Activated CD4-positive, alpha-beta T cell treated with anti-CD3 and anti-CD28 coated beads, Interleukin-2, amount 50 U/mL, for 16 hours (primary cell): ENCODE measurements around the gene TKFC.

Source experiments
- DNase-seq: peaks from one replicate; pipeline ENCODE4 v3.0.0-alpha.2; 2020

Gene TKFC, protein sequence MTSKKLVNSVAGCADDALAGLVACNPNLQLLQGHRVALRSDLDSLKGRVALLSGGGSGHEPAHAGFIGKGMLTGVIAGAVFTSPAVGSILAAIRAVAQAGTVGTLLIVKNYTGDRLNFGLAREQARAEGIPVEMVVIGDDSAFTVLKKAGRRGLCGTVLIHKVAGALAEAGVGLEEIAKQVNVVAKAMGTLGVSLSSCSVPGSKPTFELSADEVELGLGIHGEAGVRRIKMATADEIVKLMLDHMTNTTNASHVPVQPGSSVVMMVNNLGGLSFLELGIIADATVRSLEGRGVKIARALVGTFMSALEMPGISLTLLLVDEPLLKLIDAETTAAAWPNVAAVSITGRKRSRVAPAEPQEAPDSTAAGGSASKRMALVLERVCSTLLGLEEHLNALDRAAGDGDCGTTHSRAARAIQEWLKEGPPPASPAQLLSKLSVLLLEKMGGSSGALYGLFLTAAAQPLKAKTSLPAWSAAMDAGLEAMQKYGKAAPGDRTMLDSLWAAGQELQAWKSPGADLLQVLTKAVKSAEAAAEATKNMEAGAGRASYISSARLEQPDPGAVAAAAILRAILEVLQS

DNA sequence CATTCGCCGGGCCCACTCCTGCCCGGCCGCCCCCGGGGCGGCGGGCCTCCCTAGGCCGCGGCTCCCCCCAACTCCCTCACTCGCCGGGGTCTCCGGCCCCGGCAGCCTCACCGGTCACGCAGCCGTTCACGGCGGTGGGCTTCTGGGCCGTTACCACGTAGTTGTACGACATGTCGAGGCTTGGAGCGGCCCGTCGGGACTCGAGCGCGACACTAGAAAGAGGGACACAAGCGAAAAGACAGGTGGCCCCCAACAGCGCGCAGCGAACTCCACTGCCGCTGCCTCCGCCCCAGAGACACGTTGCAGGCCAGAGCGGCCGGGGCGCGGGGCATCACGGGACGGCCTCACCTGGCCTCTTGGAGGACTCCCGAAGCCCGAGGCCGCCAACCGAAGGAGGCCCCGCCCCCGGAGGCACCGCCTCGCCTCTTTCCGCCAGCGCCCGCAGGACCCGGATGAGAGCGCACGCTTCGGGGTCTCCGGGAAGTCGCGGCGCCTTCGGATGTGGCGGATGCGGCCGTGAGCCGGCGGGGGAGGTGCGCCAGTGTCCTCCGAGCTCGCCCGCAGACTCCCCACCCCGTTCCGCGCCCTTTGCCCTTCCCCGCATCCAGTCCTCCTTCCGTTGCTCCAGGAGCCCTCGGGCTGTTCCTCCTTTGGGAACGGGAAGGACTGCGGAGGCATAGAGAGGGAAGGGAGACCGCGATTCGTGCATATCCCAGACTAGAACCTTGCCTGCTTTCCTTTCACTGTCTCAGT is at the start of gene TKFC, which contains the start of gene DDB1:
TKFC (plus strand) TSS at position 432 of the 753 bp plus-strand sequence. CDS start 1,501 bp downstream, outside the sequence.
DDB1 (minus strand) TSS at position 309 of the 753 bp plus-strand sequence; CDS start at position 172, 137 bp downstream.
- DNase-seq, result peak; percentile 98

DNA sequence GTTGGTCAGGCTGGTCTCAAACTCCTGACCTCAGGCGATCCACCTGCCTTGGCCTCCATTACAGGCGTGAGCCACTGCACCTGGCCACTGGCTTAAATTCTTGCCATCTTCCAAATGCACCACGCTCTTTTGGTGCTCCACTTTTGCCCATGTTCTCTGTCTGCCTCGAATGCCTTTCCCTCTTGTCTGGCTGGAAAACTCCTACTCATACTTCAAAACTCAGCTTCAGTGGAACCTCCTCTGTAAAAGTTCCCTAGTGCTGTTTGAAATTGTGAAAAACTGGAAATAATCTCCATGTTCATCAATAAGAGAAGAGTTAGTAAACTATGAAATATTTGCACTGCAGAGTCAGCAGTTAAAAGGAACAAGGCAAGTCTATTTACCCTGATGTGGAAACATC is 49.4 kb upstream of the TKFC start:
- no peak for DNase-seq

DNA sequence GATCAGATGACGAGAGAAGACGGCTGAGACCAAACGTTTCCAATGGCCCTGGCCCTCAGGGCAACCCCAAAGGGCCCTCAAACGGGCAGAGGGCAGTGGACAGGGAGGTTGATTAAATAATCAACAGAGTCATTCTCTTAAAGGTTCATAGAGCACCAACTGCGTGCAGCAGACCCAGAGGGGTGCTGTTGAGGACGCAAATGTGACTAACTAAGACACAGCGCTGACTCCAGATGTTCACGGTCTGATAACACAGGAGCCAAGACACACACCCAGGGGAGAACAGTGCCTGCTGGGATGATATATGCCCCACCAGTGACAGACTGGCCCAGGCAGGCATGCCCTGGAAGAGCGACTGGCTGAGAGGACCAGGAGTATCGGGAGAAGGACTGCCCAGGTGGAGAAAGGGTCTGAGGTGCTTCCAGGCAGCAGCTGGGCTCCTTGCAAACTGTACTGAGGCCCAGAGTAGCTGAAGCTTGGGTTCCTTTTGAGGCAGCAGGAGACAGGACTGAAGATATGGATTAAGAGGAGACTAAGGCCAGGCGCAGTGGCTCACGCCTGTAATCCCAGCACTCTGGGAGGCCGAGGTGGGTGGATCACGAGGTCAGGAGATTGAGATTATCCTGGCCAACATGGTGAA is 45.6 kb upstream of the TKFC start:
- DNase-seq, result no peak

DNA sequence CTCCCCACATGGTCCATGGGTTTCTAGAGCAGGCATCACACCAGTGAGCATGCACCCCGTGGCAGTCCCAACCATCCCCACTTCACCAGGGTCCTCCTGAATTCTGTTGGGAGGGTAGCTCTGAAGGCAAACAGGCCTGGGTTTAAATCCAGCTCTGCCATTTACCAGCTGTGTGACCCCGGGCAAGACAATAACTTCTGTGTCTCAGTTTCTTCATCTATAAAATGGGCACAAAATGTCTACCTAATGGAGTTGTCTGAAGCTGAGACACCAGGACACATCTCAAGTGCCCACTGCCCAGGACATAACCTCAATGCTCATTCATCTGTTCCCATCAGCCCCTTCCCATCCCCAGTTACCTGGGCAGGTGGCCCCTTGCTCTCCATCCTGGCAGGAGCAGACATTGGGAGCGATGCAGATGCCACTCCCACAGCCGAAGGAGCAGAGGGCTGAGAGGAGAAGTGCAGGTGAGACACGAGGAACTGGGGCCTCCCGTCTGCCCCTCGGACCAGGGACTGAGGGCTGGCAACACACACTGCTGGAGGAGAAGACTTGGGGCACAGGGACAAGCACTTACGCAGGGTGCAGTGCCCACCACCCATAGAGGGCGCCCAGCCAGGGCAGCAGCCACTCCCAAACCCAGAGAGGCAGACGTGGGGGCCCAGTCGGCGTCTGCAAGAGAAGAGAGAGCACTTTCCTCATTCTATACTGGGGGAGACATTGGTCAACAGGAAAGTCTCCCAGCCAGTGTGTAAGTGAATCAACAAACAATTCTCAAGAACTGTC is 41.9 kb upstream of the TKFC start:
- DNase-seq, result no peak

DNA sequence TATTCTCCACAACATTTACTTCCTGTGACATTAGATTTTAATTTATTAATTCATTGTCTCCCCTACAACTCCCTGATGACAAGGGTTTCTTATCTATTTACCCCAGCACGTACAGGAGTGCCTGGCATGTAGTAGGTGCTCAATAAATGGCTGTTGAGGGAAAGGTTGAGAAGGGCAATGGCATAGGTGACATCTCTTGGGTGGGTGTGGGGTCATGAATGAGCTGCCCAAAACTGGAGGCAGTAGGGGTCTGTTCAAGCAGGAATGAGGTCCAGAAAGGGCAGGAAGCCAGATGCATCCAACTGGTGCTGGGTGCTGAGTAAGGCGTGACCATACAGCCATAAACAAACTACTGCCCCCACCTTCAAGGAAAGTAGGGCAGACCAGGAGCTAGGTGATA is 40.7 kb upstream of the TKFC start:
- no peak for DNase-seq

DNA sequence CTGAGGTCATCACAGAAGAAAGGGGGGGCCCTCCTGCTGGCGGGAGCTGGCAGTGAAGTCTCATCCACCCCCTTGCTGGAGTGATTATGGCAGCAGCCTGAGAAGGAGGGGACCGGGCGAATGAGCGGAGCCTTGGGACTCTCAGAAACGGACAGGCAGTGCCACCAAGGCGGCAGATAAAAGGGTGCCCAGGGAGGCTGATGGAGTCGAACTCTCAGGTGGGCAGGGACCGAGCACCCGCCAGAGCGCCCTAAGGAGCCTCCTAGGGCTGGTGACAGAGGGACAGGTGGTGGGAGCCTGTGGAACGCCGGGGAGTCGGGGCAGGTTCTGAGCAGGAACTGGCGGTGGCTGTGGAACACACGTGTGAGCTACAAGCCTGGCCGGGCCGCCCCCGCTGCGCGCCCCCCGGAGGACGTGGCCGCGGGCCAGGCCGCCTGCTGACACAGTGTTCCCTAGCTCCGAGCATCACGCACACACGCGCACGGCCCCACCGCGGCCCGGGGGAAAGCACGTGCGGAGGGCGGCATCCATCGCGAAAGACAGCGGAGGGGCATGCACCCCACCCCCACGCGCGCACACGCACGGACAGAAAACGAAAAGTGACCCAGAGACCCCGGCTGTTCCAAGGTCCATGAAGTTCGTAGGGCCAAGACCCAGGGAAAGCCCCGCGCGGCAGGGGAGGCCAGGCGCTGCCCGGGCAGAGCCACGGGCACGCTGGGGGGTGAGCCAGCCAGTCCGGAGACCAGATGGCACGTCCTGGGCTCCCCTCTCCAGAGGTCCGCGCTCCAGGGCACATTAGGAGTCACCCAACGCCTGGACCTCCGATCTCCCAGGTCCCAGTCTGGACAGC is 38.9 kb upstream of the TKFC start:
- DNase-seq, result no peak

DNA sequence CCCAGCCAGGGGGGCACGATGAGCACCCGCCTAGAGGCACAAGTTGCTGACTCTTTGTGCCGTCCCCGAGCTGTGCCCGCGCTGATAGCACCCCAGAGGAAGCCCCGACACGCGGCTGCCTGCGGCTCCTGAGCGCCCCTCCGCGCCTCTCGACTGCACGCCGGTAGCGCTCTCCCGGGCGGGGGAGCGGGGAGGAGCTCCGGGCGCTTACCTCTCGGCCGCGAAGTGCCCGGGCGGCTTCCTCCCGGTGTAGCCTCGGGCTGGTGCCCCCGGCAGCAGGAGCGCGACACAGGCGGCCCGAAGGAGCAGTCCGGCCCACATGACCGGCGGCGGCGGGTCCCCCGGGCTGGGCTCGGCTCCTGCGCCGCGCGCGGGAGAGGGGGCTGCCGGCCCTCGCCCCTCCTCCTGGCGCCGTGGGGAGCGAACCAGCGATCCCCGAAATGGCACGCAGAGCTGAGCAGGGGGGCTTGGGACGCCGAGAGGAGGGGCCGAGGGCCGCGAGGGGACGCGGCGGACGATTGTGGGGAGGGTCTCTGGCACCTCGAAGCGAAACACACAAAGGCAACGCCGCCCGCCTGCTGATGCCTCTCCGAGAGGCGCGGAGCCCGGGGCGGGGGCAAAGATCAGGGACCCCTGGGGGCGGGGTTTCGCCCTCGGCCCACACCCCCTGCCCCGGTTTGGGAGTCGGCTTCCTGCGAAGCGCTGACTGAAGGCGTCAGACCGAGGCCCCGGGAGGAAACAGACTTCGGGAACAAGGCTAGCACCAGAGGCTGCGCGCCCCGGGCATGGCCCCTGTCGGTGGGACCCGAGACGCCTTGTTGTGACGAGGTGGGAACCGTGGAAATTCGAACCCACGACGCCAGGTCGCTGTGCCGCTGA is 38.1 kb upstream of the TKFC start, which contains the start of gene VWCE:
VWCE (minus strand) TSS at position 600 of the 879 bp plus-strand sequence; CDS start at position 321, 279 bp downstream.
- DNase-seq, result peak; percentile 74

DNA sequence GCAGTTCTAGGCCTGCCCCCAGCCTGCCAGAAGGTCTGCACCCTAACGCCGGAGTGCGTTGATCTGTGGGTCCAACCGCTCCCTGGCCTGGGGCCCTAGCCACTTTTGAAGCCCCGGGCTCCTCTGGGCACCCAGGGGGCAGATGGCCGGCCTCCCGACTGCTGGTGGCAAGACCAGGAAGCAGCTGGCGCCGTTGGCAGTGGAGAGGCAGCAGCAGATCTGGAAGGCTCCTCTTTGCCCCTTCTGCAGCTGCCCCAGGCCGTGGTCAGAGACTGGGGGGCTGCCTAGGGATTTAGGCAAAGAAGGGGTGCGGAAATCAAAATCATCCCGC is 37.5 kb upstream of the TKFC start:
- no peak for DNase-seq

DNA sequence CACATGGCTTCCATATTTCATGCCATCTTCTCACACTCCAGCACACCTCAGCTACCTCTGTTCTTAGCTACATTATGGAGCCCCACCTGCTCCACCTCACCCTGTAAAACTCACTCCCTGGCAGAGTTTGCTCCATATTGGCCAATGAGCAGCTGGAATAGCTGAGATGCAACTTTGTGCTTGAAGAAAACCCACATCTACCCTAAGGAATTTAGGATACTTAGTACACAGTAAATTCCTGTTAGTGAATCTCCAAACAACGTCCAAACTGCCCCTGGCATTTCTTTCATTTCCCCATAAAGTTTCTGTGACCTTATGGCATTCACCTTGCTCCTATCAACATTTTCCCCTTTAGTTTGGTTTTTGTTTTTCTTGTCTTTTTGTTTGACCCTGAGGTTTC is 35.7 kb upstream of the TKFC start:
- no peak for DNase-seq

DNA sequence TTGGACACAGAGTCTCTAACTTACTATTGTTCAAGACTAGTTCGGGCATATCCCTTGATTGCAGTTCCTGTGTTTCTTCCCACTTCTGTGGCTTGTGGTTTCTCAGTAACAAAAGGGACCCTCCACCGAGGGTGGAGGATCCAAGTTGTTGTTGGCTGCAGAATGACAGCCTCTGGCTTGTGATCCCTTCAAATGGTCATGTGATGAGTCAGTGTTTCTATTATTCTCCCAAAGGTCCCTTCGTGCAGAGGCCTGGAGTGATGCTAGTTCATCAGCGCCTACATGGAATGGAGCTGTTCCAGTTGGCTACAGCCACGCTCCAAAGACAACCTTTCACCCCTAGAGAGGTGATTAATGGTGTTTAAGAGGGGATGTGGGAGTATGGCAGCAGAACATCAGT is 35.3 kb upstream of the TKFC start:
- no peak for DNase-seq

DNA sequence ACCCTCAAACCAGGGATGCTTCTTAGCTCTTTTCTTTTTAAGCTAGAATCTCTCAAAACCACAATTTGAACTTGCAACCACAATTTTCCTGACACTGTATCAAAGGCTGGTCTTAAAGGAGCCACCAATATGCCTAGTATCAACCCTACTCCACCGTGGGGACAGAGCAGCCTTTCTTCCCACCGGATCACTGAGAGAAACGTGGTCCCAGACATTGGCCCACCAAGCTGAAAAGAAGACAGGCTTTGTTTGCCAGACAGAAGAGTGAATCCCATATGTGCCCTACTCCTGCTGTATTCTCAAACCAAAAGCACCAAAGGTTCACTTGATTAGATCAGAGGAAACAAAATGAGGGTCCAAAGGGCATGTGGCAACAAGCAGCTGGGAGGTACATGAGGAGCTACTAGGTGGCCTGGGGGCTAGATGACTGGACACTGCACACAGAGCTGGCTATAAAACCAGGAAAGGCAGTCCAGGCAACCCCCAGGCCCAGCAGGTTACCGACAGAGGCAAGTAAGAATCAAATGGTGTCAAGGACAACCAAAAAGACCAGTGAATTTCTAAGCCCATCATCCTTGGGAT is 34.3 kb upstream of the TKFC start:
- no peak for DNase-seq

DNA sequence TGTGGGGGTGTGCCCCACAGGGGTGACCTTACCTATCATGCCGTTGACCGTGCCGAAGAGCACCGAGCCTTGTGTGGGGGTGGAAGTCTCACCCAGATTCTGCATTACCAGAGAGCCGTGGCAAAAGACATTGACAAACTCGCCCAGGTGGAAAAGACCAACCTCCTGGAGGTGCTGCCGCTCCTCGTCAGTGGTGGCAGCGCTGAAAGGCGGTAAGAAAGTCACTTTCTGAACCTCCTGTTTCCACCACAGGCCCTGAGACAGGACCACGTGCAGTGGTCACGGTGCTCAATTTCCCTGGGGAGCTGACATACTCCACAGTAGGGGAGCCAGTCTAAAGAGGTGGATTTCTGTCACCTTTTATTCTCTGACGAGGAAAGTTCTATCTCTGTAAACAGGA is 30.5 kb upstream of the TKFC start:
- DNase-seq, result no peak

DNA sequence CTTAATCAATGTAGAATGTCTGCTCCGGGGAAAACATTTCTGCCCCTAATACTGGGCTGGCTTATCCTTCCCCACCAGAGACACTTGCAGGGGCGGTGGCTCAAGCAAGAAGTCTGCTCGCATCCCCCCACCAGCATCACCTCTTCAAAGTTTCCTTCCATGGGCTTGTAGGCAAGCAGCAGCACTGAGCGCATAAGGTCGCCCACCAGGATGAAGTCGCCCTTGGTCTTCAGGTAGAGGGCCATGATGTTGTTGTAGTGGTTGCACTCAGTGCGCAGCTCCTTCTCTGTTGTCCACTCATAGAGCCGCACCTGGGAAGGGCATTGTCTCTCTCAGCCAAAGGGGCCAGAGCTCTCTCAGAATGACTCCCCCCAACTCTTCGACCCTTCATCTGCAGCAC is 29.3 kb upstream of the TKFC start:
- no peak for DNase-seq

DNA sequence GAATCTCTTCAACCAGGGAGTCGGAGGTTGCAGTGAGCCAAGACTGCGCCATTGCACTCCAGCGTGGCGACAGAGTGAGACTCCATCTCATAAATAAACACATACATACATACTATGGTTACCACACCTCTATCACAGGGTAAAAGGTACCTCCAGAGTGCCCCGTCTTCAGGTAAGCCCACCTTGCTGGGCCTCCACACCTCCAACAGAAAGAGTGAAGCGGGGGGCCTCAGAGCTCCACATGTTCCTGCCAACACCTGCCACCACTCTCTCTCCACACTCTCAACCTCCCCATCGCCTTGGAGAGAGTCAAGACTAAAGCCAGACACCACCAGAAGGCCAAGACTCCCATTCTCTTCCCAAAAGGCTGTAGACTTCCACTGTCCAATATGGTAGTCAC is 27.6 kb upstream of the TKFC start:
- no peak for DNase-seq

DNA sequence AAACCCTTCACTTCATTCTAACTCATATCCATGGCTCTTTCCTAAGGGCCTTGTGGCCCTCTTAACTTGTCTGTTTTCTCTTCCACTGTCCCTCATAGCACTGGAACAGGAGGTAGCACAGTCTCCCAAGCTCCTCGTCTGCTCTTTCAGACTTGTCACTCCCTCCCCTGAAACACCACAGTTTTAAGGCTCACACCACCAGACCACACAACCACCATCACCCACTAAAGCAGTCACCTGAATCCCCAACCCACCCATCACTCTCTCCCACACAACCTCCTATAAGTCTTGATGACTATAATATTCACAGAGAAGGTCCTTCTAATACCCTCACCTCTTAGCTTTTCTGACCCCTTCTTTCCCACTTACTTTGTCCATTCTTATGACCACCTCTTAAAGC is 26.8 kb upstream of the TKFC start:
- DNase-seq, result no peak

DNA sequence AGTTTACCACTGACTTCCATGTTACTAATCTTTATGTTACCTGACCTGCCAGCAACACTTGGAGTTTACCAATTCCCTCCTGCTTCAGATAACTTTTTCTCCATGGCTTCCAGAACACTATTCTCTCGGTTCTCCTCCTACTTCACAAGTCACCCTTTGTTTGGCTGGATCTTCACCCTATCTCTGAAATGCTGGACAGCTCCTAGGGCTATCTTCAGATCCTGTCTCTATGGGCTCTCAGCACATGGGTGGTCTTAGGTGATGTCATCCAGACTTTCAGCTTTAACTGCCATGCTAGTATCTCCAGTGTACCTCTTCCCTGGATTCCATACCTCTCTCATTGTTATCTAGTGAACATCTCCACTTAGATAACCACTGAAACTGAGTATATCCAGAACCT is 25.7 kb upstream of the TKFC start:
- DNase-seq, result no peak

DNA sequence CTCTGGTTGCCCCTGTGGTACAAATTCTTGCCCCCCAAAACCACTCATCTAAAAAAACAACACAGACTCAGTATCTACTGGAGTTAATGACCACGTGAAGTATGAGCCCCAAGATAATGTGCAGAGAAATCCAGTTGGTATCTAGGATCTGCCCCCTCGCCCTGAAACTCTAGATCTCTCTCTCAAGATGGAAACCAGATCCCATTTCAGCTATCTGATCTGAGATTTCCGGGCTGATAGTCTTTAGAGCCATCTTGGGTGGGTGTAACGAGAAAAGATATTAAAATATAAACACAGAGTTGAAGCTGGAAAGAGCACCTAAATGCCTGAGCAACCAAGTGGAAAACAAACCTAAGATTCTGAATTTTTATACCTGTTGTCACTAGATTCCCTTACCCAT is 23.9 kb upstream of the TKFC start:
- DNase-seq, result no peak

DNA sequence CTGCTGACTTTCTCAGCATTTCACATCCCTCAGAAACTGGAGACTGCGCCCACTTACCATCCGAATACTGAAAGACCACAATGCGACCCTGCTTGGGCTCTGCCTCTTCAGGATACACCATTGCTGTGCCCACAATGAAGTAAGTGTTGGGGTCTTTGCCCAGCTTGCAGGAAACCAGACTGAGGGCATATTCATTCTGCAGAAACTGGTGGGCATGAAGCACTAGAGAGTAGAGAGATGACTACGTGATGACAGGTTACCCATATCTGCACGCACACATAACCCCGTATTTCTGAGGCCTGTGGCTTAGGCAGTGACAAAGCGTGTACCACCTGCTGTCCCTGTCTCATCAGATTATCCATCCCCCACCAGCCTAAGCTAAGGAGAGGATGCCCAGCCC is 23.3 kb upstream of the TKFC start:
- DNase-seq, result peak; percentile 32

DNA sequence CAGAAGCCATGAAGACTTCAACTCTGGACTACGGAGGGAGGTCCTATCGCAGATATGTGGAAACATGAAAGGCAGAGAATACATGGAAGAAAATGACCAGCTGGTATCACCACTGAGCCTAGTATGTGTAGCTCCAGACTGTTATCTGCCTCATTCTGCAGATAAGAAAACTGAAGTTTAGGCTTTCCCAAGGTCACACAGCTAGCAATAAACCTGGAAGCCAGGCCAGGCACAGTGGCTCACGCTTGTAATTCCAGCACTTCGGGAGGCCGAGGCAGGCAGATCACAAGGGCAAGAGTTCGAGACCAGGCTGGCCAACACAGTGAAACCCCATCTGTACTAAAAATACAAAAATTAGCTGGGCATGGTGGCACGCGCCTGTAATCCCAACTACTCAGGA is 22.3 kb upstream of the TKFC start:
- no peak for DNase-seq

DNA sequence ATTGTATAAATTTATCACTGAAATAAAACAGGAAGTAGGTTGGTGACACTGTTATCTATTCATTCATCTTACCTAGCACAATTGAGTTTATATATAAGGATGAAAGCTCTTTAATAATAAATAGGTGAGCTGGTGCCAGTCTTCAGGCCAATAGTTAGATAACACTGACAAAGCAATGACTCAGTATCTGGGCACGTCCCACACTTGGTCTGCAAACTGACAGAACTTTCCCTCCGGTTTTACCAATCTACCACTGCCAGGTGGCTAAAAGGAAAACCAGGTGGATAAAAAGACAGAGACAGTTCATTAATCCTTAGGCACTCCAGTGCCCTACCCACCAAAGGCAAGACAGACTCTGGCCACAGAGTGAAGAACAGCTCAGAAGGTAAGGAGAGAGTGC is 17.8 kb upstream of the TKFC start:
- no peak for DNase-seq
